Nephron progenitor cell (in vitro differentiated cells): ENCODE results near the gene DNAH14.

Experiments
- DNase-seq: peaks from one replicate; pipeline ENCODE4 v3.0.0; 2021
- H3K27ac Mint-ChIP-seq: 2 replicates; pipeline ENCODE4 v1.8.0; 2021; ENCODE audit warnings: mild to moderate bottlenecking, moderate library complexity, mixed read lengths
- H3K27me3 Mint-ChIP-seq: 2 replicates; pipeline ENCODE4 v1.8.0; 2021; ENCODE audit warnings: mild to moderate bottlenecking, low read depth, mixed read lengths; ENCODE audit not compliant: poor library complexity
- H3K36me3 Mint-ChIP-seq: 2 replicates; pipeline ENCODE4 v1.8.0; 2021; ENCODE audit warnings: low read depth, mixed read lengths
- H3K4me1 Mint-ChIP-seq: 2 replicates; pipeline ENCODE4 v1.8.0; 2021; ENCODE audit warnings: mixed read lengths
- H3K4me3 Mint-ChIP-seq: 2 replicates; pipeline ENCODE4 v1.8.0; 2021; ENCODE audit warnings: mild to moderate bottlenecking, moderate library complexity, mixed read lengths
- H3K9me3 Mint-ChIP-seq: 2 replicates; pipeline ENCODE4 v1.8.0; 2021; ENCODE audit warnings: mild to moderate bottlenecking, moderate library complexity, mixed read lengths
- CTCF ChIP-seq: fragments of 200-600 bp; sonication (generic); IDR thresholded peaks from 2 replicates; pipeline ENCODE4 v1.5.0; 2021; ENCODE audit warnings: antibody characterized with exemption

Gene DNAH14

GRCh38 chr1:225388372-225388771 is 458.9 kb downstream of the DNAH14 start:
- Mint-ChIP-seq H3K27me3 (peaks cover 4% of the 10 kb centered on the region), H3K27ac (no peak overlapping the region), H3K36me3 (peaks cover 18% of the 10 kb centered on the region), H3K4me3 (no peak overlapping the region), H3K4me1 (peaks cover 6% of the 10 kb centered on the region), H3K9me3 (peaks cover 6% of the 10 kb centered on the region)
- no peak for TF ChIP-seq CTCF
- no peak for DNase-seq

- Mint-ChIP-seq H3K27me3 (peaks cover 7% of the 10 kb centered on the region), H3K27ac (no peak overlapping the region), H3K4me1 (peaks cover 6% of the 10 kb centered on the region), H3K4me3 (no peak overlapping the region), H3K36me3 (peaks cover 19% of the 10 kb centered on the region), H3K9me3 (peaks cover 6% of the 10 kb centered on the region)
- DNase-seq, result no peak
- TF ChIP-seq CTCF, result no peak
Observed at GRCh38 chr1:225389843-225390242, 460.4 kb downstream of the DNAH14 start.

GRCh38 chr1:225396357-225396756 is 466.9 kb downstream of the DNAH14 start:
- H3K27ac Mint-ChIP-seq, result no peak overlapping the region
- no peaks in the 10 kb centered on the region for H3K9me3 Mint-ChIP-seq
- no peak overlapping the region for H3K4me3 Mint-ChIP-seq
- no peak for TF ChIP-seq CTCF
- H3K4me1 Mint-ChIP-seq, result no peaks in the 10 kb centered on the region
- H3K27me3 Mint-ChIP-seq, result peaks cover 5% of the 10 kb centered on the region
- peaks cover 79% of the 10 kb centered on the region for H3K36me3 Mint-ChIP-seq
- DNase-seq, result no peak

DNA sequence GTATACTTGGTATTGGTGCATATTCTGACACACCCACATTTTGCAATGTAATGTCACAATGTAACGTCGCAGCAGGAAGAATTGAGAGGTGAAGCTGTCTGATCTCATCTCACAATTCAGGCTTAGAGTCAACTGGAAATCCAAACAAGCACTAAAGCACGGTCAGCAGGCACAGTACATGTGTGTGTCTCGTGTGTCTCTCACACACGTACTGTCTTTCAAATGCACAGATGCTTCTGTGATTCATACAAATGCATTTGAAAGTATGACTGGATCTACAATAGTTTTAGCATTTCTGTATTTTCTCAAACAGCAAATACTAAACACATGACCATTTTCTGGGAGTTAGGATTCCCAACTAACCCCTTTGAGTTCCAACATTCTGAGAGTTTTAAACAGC is 471.5 kb downstream of the DNAH14 start:
- no peak for DNase-seq
- TF ChIP-seq CTCF, result no peak
- Mint-ChIP-seq H3K27ac (no peak overlapping the region), H3K9me3 (no peaks in the 10 kb centered on the region), H3K27me3 (no peaks in the 10 kb centered on the region), H3K36me3 (peaks cover 88% of the 10 kb centered on the region), H3K4me1 (no peaks in the 10 kb centered on the region), H3K4me3 (no peak overlapping the region)

DNA sequence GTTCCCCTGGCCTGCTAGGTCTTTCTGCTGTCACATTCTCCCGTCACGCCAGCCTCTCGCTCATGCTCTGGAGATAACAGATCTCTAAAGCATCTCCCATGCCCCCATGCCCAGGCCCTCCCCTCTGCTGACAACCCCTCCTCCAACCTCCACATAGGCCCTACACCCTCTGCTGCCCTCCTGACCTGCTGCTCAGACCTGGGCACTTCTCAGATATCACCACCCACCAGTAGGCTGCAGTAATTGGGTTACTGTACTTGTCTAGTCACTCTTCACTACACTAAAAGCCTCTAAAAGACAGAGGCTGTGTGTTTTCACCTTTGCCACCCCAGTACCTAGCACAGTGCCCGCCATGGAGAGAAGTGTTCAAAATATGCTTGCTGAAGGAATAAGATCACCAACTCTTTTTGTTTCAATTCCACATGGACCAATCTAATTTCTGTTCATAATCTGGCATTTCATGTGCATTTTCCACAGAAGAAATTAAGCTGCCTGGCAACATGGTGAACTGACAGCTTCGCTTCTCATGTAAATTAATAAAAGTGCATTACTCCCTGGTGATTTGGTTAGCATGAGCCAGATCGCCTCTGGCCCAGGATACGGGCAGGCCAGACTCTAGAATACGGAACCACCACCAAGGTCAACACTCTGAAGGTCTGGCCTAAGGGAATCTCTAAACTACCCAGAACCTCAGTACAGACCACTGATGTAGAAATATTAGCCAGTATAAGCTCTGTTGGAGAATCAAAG is 477.7 kb downstream of the DNAH14 start:
- no peak for DNase-seq
- Mint-ChIP-seq H3K4me1 (peaks cover 25% of the 10 kb centered on the region), H3K4me3 (no peak overlapping the region), H3K9me3 (no peaks in the 10 kb centered on the region), H3K36me3 (peaks cover 92% of the 10 kb centered on the region), H3K27ac (peak overlapping the region; percentile 85), H3K27me3 (no peaks in the 10 kb centered on the region)
- TF ChIP-seq CTCF, result no peak

GRCh38 chr1:225407755-225408154 is 478.3 kb downstream of the DNAH14 start:
- Mint-ChIP-seq H3K27me3 (no peaks in the 10 kb centered on the region), H3K36me3 (peaks cover 98% of the 10 kb centered on the region), H3K27ac (no peak overlapping the region), H3K4me1 (peaks cover 25% of the 10 kb centered on the region), H3K9me3 (no peaks in the 10 kb centered on the region), H3K4me3 (no peak overlapping the region)
- DNase-seq, result no peak
- no peak for TF ChIP-seq CTCF
